GM19324 (cell line): ENCODE measurements around the gene CABLES1.
A peak's percentile ranks its signal among the peaks of the same experiment; 100 is the strongest.

Experiments
- ATAC-seq: cut with Tn5 transposase; IDR thresholded peaks from one replicate; pipeline ENCODE4 v1.9.1; 2021; ENCODE audit warnings: mild to moderate bottlenecking, moderate library complexity; ENCODE audit not compliant: unreplicated experiment, low FRiP score

The CABLES1 gene

DNA sequence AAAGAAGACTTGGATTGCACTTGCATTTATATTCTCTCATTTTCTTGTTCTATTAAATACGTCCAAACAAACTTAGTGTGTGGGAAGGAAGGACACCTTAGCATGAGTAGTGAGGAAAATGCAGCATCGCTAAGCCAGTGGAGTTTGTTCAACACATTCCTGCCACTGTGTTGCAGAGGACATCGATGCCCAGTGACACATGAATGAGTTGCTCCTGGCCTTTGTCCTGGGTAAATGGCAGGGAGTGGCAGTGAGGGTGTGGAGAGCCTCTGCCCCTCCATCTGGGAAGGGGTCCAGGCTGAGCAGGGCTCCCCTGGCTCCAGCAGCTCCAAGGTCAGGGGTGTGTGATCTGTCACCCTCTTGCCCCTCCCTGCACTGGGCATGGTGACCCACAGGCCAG is 75.9 kb downstream of the CABLES1 start:
- ATAC-seq = no peak

DNA sequence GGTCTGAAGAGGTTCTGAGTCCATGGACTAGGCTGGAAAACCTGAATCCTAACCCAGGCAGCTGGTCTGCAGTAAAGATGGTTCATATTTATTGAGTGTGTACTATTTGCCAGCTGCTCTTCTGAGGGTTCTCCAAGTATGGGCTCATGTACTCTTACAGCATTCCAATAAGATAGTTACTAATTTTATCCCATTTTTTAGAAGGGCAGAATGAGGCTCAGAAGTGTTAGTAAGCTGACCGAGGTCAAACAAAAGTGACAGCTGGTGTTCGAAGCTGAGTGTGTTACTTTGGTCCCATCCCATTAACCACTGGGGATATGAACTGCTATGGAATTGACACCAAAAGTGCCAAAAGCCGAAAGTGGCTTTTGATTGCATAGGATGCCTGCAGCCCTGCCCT is 76.9 kb downstream of the CABLES1 start:
- ATAC-seq = no peak

- ATAC-seq = no peak
Measured at GRCh38 chr18:23213200-23213599, 77.9 kb downstream of the CABLES1 start.

GRCh38 chr18:23217781-23218180 is 82.5 kb downstream of the CABLES1 start:
- ATAC-seq = no peak

GRCh38 chr18:23220355-23220754 is 85.1 kb downstream of the CABLES1 start:
- no peak for ATAC-seq

DNA sequence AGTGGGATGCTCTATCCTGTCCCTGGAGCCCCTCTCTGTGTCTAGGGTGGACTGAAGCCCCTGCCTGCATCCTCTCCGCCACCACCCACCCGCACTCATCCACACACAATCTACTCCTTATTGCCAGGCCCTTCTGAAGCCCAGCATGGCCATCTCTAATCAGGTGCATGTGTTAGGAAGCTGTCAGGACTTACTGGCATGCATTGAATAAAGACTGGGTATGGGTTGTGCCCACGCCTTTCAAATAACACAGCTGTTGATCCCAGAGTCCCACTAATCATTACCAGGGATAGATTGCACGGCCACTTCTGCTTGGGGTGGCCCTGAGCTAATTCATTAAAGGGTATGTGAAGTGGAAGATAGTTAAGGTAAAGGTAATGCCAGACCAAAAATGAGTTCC is 88.4 kb downstream of the CABLES1 start:
- no peak for ATAC-seq

DNA sequence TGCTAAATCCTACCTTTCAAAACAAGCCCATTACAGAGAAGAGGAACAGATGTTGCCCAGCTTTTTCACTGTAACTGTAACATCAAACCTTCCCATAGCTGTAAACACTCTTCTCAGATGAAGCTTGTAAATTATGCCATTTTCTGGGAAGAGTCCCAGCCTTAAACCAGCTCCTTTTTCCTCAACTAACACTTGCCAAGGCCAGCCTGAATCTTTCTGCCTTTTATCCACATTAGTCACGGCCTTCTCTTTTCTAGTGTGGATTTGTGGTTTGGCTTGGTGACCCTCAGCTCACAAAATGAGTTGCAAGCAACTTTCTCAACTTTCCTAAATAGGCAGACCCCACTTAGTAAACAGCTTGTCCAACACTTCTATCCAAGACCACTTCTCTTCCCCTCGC is 90.2 kb downstream of the CABLES1 start:
- ATAC-seq = no peak

DNA sequence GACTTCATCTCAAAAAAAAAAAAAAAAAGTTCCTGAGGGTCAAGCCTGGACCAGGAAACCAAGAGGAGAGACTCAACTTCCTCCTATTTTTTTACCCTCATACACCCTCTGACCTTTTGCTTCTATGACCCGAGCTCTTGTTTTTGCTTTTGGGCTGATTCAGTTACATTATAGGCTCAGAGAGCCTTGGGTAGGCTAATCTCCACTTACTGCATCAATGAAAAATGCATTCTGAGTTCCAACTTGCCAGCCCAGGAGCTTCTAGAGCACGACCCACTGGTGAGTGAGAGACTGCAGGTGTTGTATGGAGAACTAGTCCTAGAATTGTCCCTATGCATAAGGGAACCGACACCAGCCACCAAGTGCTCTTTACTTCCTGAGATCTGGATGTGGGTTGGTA is 91.1 kb downstream of the CABLES1 start:
- ATAC-seq = no peak

- no peak for ATAC-seq
Measured at GRCh38 chr18:23226930-23227725, 91.8 kb downstream of the CABLES1 start.

GRCh38 chr18:23227726-23228070 is 92.4 kb downstream of the CABLES1 start:
- ATAC-seq = no peak

GRCh38 chr18:23228102-23229061 is 93.1 kb downstream of the CABLES1 start:
- ATAC-seq = peak; percentile 40

DNA sequence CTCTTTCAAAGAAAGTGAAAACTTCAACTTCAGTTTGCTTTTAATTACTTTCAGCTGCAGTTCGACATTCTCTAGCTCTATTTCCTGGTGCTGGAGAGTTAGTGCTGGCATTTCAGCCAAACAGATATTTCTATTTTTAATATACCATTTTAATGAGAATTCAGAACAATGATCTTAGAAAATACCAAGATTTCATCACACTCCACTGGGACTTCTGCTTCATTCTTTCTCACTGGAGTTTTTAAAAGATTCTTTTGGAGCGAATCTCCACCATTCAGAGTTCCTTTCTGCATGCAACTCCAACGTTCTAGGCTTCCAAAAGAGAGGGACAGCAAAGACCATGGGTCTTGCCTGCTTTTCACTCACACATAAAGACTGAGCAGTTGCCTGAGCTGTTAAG is 94.2 kb downstream of the CABLES1 start:
- ATAC-seq = no peak

DNA sequence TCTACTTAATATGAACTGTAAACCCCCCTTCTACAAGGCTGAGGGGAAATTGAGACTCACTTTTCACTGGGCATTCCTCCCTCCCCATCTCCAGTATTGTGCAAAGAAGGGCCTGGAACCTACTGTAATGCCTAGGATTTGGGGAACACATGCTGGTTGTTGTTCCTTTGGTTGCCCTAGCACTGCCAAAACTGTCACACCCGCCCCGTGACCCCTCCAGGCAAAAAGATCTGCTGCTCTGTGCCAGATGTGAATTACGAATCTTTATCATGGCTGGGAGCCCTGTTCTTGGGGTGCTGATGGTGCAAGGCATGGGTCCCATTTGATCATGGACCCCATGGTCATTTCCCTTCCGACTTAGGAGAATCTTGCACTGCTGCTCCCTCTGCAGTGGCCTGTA is 95.4 kb downstream of the CABLES1 start:
- ATAC-seq = no peak

DNA sequence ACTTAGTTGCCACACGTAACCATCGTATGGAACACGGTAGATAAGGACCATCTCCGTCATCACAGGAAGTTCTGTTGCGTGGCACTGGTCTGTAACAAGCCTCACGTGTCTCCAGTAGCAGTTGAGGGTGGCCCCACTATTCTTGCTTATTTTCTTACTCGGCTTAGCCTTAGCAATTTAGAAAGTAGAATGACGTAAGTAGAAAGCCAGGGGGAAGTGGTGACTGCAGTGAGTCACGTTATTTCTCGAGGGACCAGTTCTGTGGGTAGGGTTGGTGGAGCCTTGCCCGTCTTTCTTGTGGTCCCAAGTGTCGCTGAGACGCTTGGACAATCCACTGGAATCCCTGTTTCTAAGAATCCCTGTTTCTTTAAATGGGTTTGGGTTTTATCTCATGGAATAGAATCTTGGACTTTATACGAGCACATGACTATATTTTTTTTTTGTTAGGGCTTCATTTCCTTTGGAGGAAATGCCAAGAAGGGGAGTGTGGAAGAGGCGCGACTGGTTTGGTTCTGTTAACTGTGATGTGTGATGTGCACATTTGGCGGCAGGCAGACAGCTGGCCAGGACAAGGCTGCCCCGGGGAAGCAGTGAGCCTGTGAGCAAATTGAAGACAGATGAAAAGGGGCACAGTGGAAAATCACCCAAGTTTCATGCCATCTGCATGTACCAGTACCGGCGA is 96.2 kb downstream of the CABLES1 start:
- ATAC-seq = peak; percentile 76

- ATAC-seq = no peak
Measured at GRCh38 chr18:23232331-23232730, 97.0 kb downstream of the CABLES1 start.

- no peak for ATAC-seq
Measured at GRCh38 chr18:23234619-23235018, 99.3 kb downstream of the CABLES1 start.

GRCh38 chr18:23235336-23235735 is 100.1 kb downstream of the CABLES1 start:
- ATAC-seq = no peak

DNA sequence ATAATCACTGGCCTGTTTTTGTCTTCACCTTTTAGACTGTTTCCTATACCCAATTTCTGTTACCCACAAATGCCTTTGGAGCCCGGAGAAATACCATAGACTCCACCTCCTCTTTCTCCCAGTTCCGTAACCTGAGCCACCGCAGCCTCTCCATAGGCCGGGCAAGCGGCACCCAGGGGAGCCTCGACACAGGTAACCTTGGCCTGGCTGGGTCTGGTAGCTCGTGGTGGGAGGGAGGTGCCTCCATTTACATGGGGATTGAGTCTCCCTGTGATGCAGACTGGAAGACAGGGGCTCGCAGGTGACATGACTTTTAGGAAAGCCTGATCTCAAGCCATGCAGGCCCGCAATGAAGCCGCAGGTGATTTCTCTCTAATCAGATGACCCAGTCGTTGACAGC is 100.6 kb downstream of the CABLES1 start:
- no peak for ATAC-seq

DNA sequence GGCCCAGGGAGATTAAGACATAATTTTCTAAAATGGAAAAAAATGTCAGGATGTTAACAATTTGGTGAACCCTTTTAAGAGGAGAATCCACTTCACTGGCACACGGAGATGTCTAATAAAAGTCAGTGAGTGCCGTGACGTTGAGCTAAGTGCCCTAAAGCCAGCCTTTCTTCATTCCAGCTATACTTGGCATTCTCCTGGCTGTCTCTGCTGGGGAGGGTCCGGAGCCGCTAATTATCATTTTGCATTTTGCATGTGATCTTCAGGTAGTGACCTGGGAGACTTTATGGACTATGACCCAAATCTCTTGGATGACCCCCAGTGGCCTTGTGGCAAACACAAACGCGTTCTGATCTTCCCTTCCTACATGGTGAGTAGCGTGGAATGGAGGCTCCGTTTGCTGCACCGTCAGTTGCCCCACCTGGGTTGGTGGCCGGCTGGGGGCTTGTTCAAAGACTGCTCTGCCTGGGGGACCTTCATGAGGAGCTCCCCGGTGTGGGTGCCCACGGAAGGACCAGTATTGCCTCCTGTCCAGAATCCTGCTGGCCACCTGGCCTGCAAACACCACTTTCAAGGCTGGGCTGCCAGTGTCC is 101.7 kb downstream of the CABLES1 start:
- no peak for ATAC-seq

DNA sequence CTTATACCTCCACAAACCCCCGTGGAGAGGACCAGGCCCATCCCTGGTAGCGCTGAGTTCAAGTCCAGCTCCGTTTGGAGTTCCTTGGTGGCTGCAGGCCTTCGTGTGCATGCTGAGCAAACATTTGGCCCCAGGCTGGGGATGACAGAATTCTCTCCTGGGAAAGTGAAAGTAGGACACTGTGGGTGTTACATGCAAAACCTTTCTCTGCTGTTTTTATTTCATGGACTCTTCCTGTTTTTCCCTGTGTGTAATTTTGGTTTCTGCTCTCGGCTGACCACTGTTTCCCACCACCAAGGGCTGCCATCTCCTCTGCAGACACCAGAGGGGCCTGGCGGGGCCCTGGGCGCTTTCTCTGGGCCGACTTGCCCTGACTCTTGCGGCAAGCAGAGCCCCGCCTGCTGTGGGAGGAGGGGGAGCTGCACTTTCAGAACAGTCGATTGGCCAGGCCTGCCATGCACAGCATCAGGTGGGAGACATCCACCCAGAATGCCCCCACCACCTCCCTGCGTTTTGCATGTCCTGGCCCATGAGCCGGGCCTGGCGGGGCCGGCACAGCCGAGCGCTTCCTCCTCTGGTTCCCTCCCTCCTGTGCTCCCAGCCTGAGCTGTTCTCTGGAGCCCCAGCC is 102.4 kb downstream of the CABLES1 start:
- ATAC-seq = peak; percentile 39
